Spleen (tissue), 11 donors: ENCODE data around the gene GALNT15. TPM values are rescaled to one million over a fixed set of nuclear protein-coding genes. Genes with fewer than 3 reads are reported as not detected.

ENCODE experiments used
- DNase-seq: peaks from one replicate; pipeline ENCODE4 v3.0.0-alpha.2; 2020
- H3K27ac ChIP-seq, 8 donors: fragments of 200-600 bp; sonication (generic) in 7 of 8; 1 replicate in 4 of 8; 2 replicates in 4 of 8; pipeline versions ENCODE4 v1.5.0 to v1.8.0; 2016 to 2021; ENCODE audit warnings: inconsistent platforms in 4 of 8, mild to moderate bottlenecking in 4 of 8, moderate library complexity in 1 of 8
- H3K27me3 ChIP-seq, 7 donors: fragments of 200-600 bp; sonication (generic) in 6 of 7; replicated peaks in 1 of 7; 1 replicate in 4 of 7; 2 replicates in 3 of 7; pipeline versions ENCODE4 v1.5.0 to v1.8.0; 2016 to 2021; ENCODE audit warnings: inconsistent platforms in 3 of 7, mild to moderate bottlenecking in 1 of 7
- H3K36me3 ChIP-seq, 6 donors: fragments of 200-600 bp; sonication (generic) in 5 of 6; 1 replicate in 4 of 6; 2 replicates in 2 of 6; pipeline versions ENCODE4 v1.5.0 to v1.8.0; 2016 to 2021; ENCODE audit warnings: inconsistent platforms in 2 of 6
- H3K4me1 ChIP-seq, 6 donors: fragments of 200-600 bp; sonication (generic) in 5 of 6; 1 replicate in 3 of 6; 2 replicates in 3 of 6; pipeline versions ENCODE4 v1.5.0 to v1.8.0; 2016 to 2021; ENCODE audit warnings: inconsistent platforms in 3 of 6
- H3K4me3 ChIP-seq, 8 donors: fragments of 200-600 bp; sonication (generic) in 7 of 8; 1 replicate in 4 of 8; 2 replicates in 4 of 8; pipeline versions ENCODE4 v1.5.0 to v1.8.0; 2016 to 2021; ENCODE audit warnings: inconsistent platforms in 4 of 8, mild to moderate bottlenecking in 4 of 8, moderate library complexity in 2 of 8
- H3K9me3 ChIP-seq, 8 donors: fragments of 200-600 bp; sonication (generic) in 7 of 8; 1 replicate in 4 of 8; 2 replicates in 4 of 8; pipeline versions ENCODE4 v1.5.0 to v1.8.0; 2016 to 2021; ENCODE audit warnings: inconsistent platforms in 4 of 8
- CTCF ChIP-seq, 11 experiments: fragments of 200-600 bp in 7 of 11; fragments of 450-650 bp in 4 of 11; sonication (generic) in 4 of 11; IDR thresholded peaks in 8 of 11; conservative IDR thresholded peaks in 3 of 11; 1 replicate in 7 of 11; 2 replicates in 4 of 11; pipeline versions ENCODE4 v1.4.0 to v1.8.0; 2016 to 2021; ENCODE audit warnings: antibody characterized with exemption in 11 of 11, inconsistent platforms in 4 of 11, mild to moderate bottlenecking in 1 of 11
- POLR2A ChIP-seq, 3 donors: fragments of 450-650 bp; IDR thresholded peaks; one replicate each; pipeline ENCODE4 v1.5.1; 2017; ENCODE audit warnings: antibody characterized with exemption in 3 of 3, mild to moderate bottlenecking in 1 of 3
- POLR2AphosphoS5 ChIP-seq, 3 donors: sonication (generic); formaldehyde crosslinking; IDR thresholded peaks; one replicate each; pipeline ENCODE4 v1.5.1; 2017; ENCODE audit warnings: antibody characterized with exemption in 3 of 3
- WGBS, 5 donors: extraction: QIAGEN DNeasy Blood & Tissue Kit in 3 of 5; methylation state at CpG; one replicate each; pipeline versions ENCODE4 v1.1.5 to v1.1.7; 2013 to 2018; 5-methylcytosine and 5-hydroxymethylcytosine counted together
- intact Hi-C: fragments of 100-400 bp; cut with DNase I; formaldehyde crosslinking; loops from one replicate; pipeline ENCODE4 v1.15.0; 2023; ENCODE audit warnings: low total_unique reads
- polyA plus RNA-seq, 3 donors: library from polyadenylated mRNA; stranded (reverse); fragments of 200-250 nt; gene quantifications; one replicate each; pipeline ENCODE4 v1.2.1, GENCODE V29; 2013
- total RNA-seq, 7 donors: library from RNA; depleted of rRNA in 3 of 7; stranded (reverse); fragments of >200 nt in 3 of 7; fragmentation: NEBNext Ultra II Directional in 4 of 7; extraction: Animal tissue kit (Norgen Biotek cat#: 25700) in 4 of 7; gene quantifications; one replicate each; pipeline versions ENCODE4 v1.1.0 to v1.2.1, GENCODE V29; 2016 to 2021
- donor health status: healthy with polysubstance abuse.
- donor health status: DM: no; HTN: no; CAD: no; lungs with moderate emphysema.
- donor health status: DM: no; HTN: no; CAD: no.
- donor health status: Bipolar disorder and iron deficiency.
- donor health status: healthy.
- donor health status: DM: no; HTN: no; CAD: no.
- donor health status: DM: yes; HTN: yes; CAD: no.

GALNT15 gene
- total and polyA plus RNA-seq, 10 donors = 2.5 to 147 (median 42.1) TPM

GRCh38 chr3:16147220-16147994 lies 27.1 kb upstream of the GALNT15 start:
- WGBS, 5 donors = 79 to 87% (median 86%) methylated on average over 2 of the region's 2 CpGs
- Histone ChIP-seq H3K27ac (no peak overlapping the region), H3K27me3 (no peaks in the 10 kb centered on the region), H3K4me3 (no peak overlapping the region), H3K9me3 (peaks cover 0 to 23% (median 19%) of the 10 kb centered on the region in 8 donors), H3K4me1 (no peaks in the 10 kb centered on the region), H3K36me3 (no peaks in the 10 kb centered on the region)
- intact Hi-C loops = no loop called here
- DNase-seq = no peak
- TF ChIP-seq CTCF (IDR thresholded peaks at IDR 0.05 in 8 of 11, conservative IDR thresholded peaks at IDR 0.05 in 3 of 11) = no peak
- TF ChIP-seq POLR2AphosphoS5 (IDR thresholded peaks at IDR 0.05) = no peak
- TF ChIP-seq POLR2A (IDR thresholded peaks at IDR 0.05) = no peak

- no peak overlapping the region for H3K27ac ChIP-seq
- no peak for DNase-seq
- intact Hi-C loops = no loop called here
Measured at GRCh38 chr3:16148213-16148612, 26.3 kb upstream of the GALNT15 start.

GRCh38 chr3:16148783-16149182 lies 25.7 kb upstream of the GALNT15 start:
- Histone ChIP-seq H3K27ac (no peak overlapping the region), H3K4me1 (no peaks in the 10 kb centered on the region), H3K9me3 (peaks cover 0 to 26% (median 20%) of the 10 kb centered on the region in 8 donors), H3K4me3 (no peak overlapping the region), H3K27me3 (no peaks in the 10 kb centered on the region), H3K36me3 (no peaks in the 10 kb centered on the region)
- DNase-seq = no peak
- intact Hi-C loops = no loop called here
- 52 to 73% (median 55%) methylated on average over 4 of the region's 4 CpGs for WGBS, 5 donors
- TF ChIP-seq CTCF (IDR thresholded peaks at IDR 0.05 in 8 of 11, conservative IDR thresholded peaks at IDR 0.05 in 3 of 11) (no peak), POLR2A (IDR thresholded peaks at IDR 0.05) (no peak), POLR2AphosphoS5 (IDR thresholded peaks at IDR 0.05) (no peak)

More at GRCh38 chr3:16148213-16148612, 26.3 kb upstream of the GALNT15 start:
- TF ChIP-seq CTCF (IDR thresholded peaks at IDR 0.05 in 8 of 11, conservative IDR thresholded peaks at IDR 0.05 in 3 of 11) = no peak
- no peak for TF ChIP-seq POLR2AphosphoS5 (IDR thresholded peaks at IDR 0.05)
- TF ChIP-seq POLR2A (IDR thresholded peaks at IDR 0.05) = no peak
- Histone ChIP-seq H3K4me3 (no peak overlapping the region), H3K36me3 (no peaks in the 10 kb centered on the region), H3K9me3 (peaks cover 0 to 27% (median 21%) of the 10 kb centered on the region in 8 donors), H3K4me1 (no peaks in the 10 kb centered on the region), H3K27me3 (no peaks in the 10 kb centered on the region)
- 87 to 92% (median 87%) methylated on average over 6 of the region's 6 CpGs for WGBS, 5 donors

GRCh38 chr3:16150285-16150684 lies 24.2 kb upstream of the GALNT15 start:
- H3K9me3 ChIP-seq = peaks cover 0 to 26% (median 15%) of the 10 kb centered on the region in 8 donors
- H3K27me3 ChIP-seq = no peaks in the 10 kb centered on the region
- no peak for DNase-seq
- TF ChIP-seq POLR2A (IDR thresholded peaks at IDR 0.05) (no peak), CTCF (IDR thresholded peaks at IDR 0.05 in 8 of 11, conservative IDR thresholded peaks at IDR 0.05 in 3 of 11) (no peak), POLR2AphosphoS5 (IDR thresholded peaks at IDR 0.05) (no peak)
- 97 to 100% (median 100%) methylated on average over 1 of the region's 1 CpG for WGBS, 5 donors
- no peak overlapping the region for H3K4me3 ChIP-seq
- H3K36me3 ChIP-seq = no peaks in the 10 kb centered on the region
- no peaks in the 10 kb centered on the region for H3K4me1 ChIP-seq
- intact Hi-C loops = no loop called here
- H3K27ac ChIP-seq = no peak overlapping the region
